Stimulated activated CD4-positive, alpha-beta T cell treated with anti-CD3 and anti-CD28 coated beads, Interleukin-2, amount 100 ng/mL, for 4 hours (primary cell): ENCODE data around the gene ALPP.
"Not testable (repeated sequence)": the region's sequence is repeated elsewhere in the genome, so short reads cannot be mapped to it uniquely, and the experiment has no call there.

Source experiments
- DNase-seq: peaks from one replicate; pipeline ENCODE4 v3.0.0-alpha.2; 2020; ENCODE audit warnings: low read depth

ALPP gene

GRCh38 chr2:232422051-232422450 lies 43.5 kb downstream of the ALPP start:
- DNase-seq: no peak

GRCh38 chr2:232422996-232423395 lies 44.4 kb downstream of the ALPP start:
- DNase-seq: not testable (repeated sequence)

- not testable (repeated sequence) for DNase-seq
These were observed 44.9 kb downstream of the ALPP start for GRCh38 chr2:232423407-232423806.

DNA sequence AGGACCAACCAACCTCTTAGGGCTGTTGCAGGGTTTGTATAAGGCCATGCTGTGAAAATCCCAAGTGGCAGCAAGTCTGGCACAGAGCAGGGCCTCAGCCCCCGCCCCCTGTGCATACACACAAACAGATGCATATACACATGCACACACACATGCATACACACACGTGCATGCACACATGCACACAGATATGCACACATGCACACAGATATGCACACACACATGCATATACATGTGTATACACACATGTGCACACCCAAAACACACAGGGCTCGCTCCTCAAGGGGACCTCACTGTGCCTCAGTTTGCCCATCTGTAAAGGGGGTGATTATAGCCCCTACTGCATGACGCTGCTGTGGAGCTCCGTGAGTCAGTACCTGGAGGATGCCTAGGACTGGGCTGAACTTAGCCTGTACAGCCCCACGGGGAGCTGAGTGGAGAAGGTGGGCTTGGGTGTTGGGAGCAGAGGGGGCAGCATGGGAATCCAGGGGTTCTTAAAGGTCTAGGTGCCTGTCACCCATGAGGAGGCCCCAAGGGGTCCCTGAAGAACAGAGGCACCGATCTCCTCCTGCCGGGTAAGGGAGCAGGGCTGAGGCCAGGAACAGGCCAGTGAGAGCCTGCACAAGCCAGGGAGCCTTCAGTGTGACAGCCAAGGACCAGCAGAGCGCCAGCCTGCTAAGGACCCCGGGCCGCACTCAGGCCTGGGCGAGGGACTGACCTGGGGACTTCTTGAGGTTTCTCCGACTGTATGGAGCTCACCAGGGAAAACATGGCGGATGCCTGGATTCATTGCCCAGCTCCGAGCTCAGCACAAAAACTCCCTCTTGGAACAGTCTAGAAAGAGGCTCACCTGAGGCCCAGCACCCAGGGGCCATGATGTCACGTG lies 53.4 kb downstream of the ALPP start:
- DNase-seq: no peak
